Activated CD4-positive, CD25-positive, alpha-beta regulatory T cell treated with anti-CD3 and anti-CD28 coated beads, Interleukin-2, amount 50 U/mL, for 72 hours (primary cell): Measurements from ENCODE around the gene KAZN.

Experiments
- DNase-seq: peaks from one replicate; pipeline ENCODE4 v3.0.0; 2021

KAZN gene

DNA sequence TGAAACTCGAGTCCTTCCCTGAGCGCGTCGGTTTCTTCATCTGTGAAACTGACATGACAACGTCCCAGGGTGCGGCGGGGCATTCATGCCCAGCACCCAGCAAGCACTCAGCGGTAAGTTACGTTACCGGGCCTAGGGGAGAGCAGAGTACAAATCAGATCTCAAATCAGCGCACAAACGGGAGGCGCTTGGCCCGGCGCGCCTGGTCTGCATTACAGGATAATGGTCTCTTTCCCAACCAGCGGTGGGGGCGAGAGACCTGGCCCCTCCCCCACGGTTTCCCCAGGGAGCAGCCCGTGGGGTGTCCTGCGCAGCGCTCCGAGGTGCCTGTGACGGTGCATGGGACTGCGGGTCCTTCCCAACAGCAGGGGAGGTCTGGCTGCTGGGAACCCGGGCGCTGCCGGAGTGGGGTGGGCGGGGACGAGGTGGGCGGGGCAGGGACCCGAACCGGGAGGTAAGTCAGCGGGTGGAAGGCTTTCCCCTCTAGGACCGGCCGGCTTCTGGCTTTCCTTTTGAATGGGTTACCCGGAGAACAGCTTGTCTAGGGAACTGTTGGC, 556.1 kb downstream of the KAZN start:
- no peak for DNase-seq

DNA sequence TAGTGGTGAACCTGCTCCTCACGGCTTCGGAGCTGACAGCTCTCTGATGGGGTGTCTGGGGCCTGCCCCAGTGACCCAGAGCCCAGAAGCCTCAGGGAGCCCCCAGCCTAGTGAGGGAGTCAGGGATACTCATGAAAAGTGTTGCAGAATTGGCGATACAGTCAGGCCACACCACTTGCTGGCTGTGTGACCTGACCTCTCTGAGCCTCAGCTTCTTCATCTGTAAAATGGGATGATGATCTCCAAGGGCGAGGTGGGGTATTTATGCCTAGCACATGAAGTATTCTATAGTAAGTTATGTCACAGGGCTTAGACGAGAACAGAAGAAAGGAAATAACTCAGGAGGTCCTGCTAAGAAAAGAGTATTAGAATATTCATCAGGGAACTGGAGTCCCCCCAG, 556.7 kb downstream of the KAZN start:
- DNase-seq: no peak

DNA sequence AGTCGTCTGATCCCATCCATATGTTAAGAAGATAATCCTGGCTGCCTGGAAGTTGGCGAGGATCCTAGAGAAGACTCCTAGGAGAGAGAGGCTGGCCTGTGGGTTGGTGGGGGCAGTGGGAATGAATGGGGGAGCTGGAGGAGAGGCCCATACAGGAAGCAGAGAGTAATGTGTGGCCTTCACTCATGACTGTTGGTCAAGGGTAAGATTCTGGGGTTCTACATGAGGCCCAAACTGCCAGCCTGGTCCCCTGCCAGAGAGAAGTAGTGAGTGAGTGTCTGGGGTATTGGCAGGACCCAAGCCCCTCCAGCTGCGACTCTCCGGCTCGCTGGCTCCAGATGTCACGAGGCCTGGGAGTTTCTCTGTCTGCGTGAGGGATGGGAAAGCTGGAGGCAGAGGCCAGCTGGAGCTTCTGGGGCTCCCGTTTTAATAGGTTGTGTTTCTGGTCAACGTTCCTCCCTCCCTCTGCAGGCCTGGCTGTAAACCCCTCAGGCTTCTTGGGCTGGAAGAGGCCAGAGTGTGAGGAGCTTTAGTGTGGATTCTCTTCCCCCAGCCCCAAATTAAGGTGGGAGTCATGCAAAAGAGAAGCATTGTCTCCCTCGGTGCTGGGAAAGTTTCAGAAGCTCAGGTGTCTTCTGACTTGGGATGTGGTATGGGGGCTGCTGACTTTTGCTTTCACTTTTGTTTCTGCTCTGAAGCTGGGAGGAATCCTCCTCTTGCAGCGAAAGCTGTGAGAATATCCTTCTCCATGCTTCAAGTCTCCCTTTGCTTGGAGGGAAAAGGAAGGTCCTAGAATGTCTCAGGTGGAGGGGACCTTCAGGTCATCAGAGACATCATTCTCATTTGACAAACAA, 557.6 kb downstream of the KAZN start:
- DNase-seq: no peak

DNA sequence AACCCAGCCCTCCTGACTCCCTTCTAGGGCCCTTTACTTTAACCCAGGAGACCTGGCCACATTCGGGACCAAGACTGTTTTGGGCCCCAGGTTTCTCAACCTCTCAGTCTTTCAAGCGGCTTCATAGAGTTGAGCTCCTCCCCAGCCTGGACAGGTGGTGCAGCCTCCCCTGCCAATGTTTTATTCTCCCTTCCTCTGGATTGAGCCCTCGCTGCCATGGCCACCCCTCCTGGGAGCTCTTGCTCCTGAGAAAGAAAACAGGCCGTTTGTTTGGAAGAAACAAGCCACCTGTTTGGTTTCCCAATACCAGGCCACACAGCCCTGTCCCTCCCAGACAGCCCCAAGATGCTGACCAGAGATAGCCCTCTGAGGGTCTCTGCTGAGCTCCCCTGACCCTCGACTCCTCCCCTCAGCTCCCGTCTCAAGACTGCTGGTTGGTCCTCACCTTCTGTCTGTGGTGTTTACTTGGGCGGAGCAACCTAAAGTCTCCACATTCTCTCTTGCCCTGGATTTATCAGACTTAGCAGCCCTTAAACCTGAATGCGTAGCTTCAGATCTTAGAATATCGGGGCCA, 558.4 kb downstream of the KAZN start:
- DNase-seq: no peak

DNA sequence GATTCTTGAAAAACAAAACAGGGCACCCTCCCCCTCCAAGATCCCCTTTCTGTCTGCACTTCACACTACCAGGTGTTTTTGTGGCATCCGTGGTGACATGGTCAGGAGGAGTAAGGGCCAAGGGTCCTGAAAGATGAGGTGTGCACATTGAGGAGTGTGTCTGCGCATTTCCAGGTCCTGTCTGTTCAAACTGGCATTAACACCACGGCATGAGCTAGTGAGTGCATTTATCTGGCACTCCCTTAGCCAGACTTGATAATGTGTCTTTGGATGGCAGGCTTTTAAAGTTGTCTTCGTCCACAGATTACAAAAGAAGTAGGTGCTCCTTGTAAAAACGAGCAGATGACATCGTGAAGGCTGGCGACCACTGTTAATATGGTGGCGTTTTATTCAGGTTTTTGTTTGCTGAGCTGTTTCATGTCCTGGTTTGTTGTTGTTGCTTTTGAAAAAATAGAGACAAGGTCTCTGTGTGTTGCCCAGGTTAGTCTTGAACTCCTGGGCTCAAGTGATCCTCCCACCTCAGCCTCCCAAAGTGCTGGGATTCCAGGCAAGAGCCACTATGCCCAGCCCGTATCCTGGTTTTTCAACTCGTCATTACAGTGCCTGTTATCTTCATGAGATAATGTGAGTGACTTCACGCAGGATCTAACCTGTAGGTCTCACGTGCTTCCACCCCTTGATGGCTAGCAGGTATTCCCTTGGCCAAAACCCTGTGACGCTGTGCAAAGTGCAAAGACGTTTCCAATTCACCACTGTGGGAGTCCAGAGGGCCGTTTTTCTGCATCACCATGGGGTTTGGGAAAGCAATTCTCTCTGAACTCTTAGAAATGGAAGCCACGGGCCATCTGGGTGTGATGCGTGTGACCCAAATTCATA, 559.3 kb downstream of the KAZN start:
- no peak for DNase-seq

DNA sequence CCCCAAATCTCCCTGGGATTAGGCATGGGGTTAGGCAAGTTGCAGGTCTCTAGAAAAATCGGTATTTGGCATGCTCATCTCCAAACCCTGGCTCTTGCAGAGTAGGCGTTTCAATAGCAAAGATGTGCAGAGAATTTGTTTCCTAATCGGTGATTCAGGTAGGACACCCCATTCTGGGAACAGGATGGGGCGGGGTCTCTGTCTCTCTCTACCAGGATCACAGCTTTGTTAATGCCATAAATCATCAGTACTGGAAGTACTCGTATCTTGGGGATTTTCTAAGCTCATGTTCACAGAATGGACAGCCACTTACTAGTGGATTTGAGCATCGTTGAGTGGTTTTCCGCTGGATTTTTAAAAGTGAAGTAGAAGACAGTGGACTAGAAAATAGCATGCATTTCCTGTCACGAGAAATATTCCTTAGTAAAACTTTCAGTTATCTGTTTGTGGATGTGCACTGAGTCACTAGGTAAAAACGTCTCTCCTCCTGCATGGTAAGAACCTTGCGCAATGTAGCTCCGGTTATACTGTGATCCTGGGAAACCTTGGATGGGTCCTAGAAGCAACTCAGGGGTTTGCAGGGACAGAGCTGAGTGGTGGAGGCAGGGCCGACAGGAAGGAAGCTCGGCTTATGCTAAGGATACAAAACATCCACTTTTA, 560.2 kb downstream of the KAZN start:
- DNase-seq: no peak

DNA sequence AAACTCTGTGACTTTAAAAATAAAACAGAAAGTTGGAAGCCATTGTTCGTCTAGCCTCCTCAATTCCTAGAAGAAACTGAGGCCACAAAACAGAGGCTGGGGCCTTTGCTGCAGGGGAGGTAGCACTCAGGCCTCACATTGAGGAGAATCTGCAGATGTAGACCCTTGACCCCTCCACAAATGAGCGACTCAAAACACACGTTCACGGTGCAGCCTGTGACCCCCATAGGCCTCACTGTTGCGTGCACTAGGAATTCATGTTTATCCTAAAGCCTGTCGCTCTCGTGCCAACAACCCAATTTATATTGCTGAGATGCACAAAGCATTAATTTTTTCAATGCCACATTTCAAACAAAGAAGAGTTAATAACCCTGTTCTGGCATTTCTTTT, 560.7 kb downstream of the KAZN start:
- no peak for DNase-seq

DNA sequence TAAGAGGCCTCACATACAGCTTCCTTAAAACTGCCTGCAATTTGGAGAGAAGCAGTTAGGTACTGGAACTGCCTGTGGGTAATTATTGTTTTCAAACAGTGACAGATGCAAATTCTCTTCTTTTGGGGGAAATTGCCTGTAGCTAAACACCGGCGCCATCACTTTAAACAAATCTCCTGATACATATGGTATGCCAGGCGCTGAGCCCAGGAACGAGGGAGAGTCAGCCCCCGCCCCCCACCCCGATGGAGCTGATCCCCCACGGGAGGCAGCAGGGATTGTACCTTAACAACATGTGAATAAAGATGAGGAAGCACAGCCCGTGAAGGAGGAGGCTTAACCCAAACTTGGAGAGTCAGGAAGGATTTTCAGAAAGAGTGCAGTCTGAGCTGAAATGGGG, 562.1 kb downstream of the KAZN start:
- DNase-seq: no peak

DNA sequence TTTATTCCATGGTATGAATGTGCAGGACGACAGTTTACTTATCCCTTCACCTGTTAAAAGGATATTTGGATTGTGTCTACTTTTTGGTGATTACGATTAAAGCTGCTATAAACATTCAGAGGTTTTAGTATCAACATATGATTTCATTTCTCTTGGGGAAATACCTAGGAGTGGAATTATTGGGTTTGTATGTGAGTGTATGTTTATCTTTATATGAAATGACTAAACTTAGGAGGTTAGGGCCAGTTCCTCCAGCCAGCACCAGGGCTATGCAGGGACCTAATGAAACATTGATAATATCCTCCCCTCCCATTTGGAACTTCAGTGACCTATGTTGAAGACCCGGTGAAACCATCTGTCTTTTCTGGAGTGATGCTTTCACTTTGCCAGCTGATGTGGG, 568.9 kb downstream of the KAZN start:
- no peak for DNase-seq
